ENCODE measurements around the gene SYCP2L.
"Not testable (repeated sequence)": the region's sequence is repeated elsewhere in the genome, so short reads cannot be mapped to it uniquely, and the experiment has no call there.

SYCP2L gene

DNA sequence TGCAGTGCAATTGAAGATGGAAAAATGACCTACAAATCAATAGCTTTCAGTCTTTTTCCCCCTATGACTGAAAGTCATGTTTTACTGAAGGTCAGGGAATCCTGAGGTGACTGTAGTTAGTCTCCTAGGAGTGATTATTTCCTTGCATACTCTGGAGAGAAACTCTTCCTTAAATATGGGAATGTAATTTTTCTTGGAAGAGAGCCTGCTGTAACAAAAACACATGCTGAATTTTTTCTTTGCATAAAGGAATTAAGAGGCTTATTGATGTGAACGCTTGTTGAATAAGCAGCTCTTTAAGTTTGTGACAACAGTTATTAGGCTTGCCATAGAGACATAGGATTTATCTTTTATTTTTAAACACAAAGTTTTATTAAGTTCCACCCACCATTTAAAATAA lies 92.8 kb downstream of the SYCP2L start:
- TF ChIP-seq CTCF (IDR thresholded peaks at IDR 0.05; ENCODE audit: control insufficient read depth, insufficient read depth, low read depth, low read length, missing control alignments): no peak
- DNase-seq (ENCODE audit: low read depth): no peak
- no peak overlapping the region for H3K4me3 ChIP-seq (ENCODE audit: control insufficient read depth, low read depth, low read length)

GRCh38 chr6:10981409-10981808 lies 94.6 kb downstream of the SYCP2L start:
- no peak for TF ChIP-seq CTCF (IDR thresholded peaks at IDR 0.05; ENCODE audit: control insufficient read depth, insufficient read depth, low read depth, low read length, missing control alignments)
- DNase-seq (ENCODE audit: low read depth): no peak
- no peak overlapping the region for H3K4me3 ChIP-seq (ENCODE audit: control insufficient read depth, low read depth, low read length)

DNA sequence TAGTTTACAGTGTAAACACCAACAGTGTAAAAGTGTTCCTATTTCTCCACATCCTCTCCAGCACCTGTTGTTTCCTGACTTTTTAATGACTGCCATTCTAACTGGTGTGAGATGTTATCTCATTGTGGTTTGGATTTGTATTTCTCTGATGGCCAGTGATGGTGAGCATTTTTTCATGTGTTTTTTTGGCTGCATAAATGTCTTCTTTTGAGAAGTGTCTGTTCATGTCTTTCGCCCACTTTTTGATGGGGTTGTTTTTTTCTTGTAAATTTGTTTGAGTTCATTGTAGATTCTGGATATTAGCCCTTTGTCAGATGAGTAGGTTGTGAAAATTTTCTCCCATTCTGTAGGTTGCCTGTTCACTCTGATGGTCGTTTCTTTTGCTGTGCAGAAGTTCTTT lies 98.1 kb downstream of the SYCP2L start:
- H3K4me3 ChIP-seq (ENCODE audit: control insufficient read depth, low read depth, low read length); DNase-seq (ENCODE audit: low read depth): not testable (repeated sequence)

DNA sequence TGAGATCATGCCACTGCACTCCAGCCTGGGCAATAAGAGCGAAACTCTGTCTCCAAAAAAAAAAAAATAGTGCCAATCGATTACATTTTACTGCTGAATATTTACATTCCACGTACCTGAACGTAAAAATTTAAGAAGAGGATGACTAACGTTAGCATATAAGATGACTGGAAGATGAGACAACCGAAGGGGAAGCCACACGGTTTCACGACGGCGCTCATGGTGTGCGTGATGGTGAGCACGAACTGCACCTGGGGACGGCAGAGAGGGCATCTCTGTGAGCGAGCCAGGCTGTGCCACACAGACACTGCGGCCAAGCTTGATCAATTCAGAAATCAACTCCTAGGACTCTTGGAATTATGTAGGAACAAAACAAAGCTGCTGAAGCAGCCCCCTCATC lies 102.7 kb downstream of the SYCP2L start:
- no peak overlapping the region for H3K4me3 ChIP-seq (ENCODE audit: control insufficient read depth, low read depth, low read length)
- TF ChIP-seq CTCF (IDR thresholded peaks at IDR 0.05; ENCODE audit: control insufficient read depth, insufficient read depth, low read depth, low read length, missing control alignments): no peak
- no peak for DNase-seq (ENCODE audit: low read depth)

- no peak for TF ChIP-seq CTCF (IDR thresholded peaks at IDR 0.05; ENCODE audit: control insufficient read depth, insufficient read depth, low read depth, low read length, missing control alignments)
- no peak overlapping the region for H3K4me3 ChIP-seq (ENCODE audit: control insufficient read depth, low read depth, low read length)
- no peak for DNase-seq (ENCODE audit: low read depth)
Measured at GRCh38 chr6:10991115-10991514, 104.3 kb downstream of the SYCP2L start.

DNA sequence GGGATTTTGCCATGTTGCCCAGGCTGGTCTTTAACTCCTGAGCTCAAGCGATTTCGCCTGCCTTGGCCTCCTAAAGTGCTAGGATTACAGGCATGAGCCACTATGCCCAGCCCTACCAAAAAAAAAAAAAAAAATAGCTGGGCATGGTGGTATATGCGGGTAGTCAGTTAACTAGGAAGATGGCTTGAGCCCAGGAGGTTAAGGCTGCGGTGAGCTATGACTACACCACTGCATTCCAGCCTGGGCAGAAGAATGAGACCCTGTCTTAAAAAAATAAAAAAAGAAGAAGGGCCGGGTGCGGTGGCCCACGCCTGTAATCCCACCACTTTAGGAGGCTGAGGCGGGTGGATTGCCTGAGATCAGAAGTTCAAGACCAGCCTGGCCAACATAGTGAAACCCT lies 107.0 kb downstream of the SYCP2L start:
- TF ChIP-seq CTCF (IDR thresholded peaks at IDR 0.05; ENCODE audit: control insufficient read depth, insufficient read depth, low read depth, low read length, missing control alignments): no peak
- DNase-seq (ENCODE audit: low read depth): no peak
- H3K4me3 ChIP-seq (ENCODE audit: control insufficient read depth, low read depth, low read length): no peak overlapping the region

GRCh38 chr6:10995114-10995707 lies 108.4 kb downstream of the SYCP2L start:
- TF ChIP-seq CTCF (IDR thresholded peaks at IDR 0.05; ENCODE audit: control insufficient read depth, insufficient read depth, low read depth, low read length, missing control alignments): no peak
- no peak for DNase-seq (ENCODE audit: low read depth)
- H3K4me3 ChIP-seq (ENCODE audit: control insufficient read depth, low read depth, low read length): no peak overlapping the region

Data from AG09309 (cell line).